ENCODE measurements around the gene ADAMTS2. TPM values are rescaled to one million over a fixed set of nuclear protein-coding genes. Genes with fewer than 3 reads are reported as not detected.
A peak's percentile ranks its signal among the peaks of the same experiment; 100 is the strongest.

Gene ADAMTS2
- total RNA-seq, 1 donor from 2014 or later = 23.5 TPM

DNA sequence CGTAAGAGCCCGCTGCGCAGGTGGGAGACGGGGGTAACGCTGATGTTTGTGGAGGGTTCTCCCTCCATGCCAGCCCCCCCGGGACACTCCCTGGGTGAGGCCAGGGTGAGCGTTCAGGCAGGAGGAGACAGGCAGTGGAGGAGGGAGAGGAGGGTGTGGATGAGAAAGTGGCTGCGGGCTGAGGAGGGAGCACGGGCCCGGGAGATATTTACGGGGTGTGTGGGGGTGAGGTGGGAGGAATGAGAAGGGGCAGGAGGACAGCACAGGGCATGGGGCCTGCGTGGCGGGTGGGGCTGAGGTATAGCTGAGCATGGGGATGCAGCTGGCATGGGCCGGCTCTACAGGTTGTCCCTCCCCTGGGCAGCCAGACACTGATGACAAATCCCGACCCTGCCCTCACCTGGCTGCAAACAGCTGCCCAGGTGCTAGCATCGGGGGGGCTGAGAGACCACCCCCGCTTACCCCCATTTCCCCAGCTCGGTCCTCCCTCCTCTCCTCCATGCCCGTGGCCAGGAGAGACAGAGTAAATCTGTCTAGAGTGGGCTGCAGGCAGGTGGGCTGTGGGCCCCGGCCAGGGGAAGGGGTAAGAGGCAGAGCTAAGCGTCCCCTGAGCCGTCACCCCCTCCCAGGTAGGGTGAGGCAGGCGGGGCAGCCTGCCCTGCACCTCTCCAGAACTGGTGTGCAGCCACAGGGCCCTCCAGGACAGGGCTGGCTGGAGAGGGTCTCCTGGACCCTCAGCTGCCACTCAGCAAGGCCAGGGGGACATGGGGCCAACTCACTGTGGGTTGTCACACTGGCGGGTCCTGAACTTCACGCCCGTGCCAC is 205.9 kb downstream of the ADAMTS2 start:
- H3K27me3 Mint-ChIP-seq (ENCODE audit: unreplicated experiment) = peaks cover 4% of the 10 kb centered on the region
- TF ChIP-seq, protein P1, sequence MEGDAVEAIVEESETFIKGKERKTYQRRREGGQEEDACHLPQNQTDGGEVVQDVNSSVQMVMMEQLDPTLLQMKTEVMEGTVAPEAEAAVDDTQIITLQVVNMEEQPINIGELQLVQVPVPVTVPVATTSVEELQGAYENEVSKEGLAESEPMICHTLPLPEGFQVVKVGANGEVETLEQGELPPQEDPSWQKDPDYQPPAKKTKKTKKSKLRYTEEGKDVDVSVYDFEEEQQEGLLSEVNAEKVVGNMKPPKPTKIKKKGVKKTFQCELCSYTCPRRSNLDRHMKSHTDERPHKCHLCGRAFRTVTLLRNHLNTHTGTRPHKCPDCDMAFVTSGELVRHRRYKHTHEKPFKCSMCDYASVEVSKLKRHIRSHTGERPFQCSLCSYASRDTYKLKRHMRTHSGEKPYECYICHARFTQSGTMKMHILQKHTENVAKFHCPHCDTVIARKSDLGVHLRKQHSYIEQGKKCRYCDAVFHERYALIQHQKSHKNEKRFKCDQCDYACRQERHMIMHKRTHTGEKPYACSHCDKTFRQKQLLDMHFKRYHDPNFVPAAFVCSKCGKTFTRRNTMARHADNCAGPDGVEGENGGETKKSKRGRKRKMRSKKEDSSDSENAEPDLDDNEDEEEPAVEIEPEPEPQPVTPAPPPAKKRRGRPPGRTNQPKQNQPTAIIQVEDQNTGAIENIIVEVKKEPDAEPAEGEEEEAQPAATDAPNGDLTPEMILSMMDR (IDR thresholded peaks at IDR 0.05; ENCODE audit: partially characterized antibody, unreplicated experiment) = no peak
- no peak overlapping the region for H3K4me3 Mint-ChIP-seq (ENCODE audit: unreplicated experiment)
- no peak overlapping the region for H3K27ac Mint-ChIP-seq (ENCODE audit: unreplicated experiment)
- H3K4me1 Mint-ChIP-seq (ENCODE audit: low read depth, unreplicated experiment) = peaks cover 19% of the 10 kb centered on the region
- H3K9me3 Mint-ChIP-seq (ENCODE audit: unreplicated experiment) = peaks cover 4% of the 10 kb centered on the region
- no peak for DNase-seq
- no peaks in the 10 kb centered on the region for H3K36me3 Mint-ChIP-seq (ENCODE audit: unreplicated experiment)

DNA sequence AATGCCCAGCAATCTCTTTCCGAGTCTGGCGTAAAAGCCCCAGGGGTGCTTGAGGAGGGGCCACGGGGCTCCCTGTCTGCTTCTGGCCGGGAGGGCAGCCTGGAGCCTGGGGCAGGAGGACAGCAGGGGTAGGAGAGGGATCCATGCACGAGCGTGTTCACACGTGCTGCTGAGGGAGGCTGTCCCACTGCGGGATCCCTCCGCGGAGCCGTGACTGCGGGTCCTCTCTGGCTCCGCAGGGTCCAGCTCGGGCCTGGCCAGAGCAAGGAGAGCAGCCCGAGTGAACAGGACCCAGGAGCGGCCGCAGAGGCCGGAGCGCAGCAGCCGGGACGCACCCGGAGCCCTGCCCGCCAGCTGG is 206.7 kb downstream of the ADAMTS2 start:
- Mint-ChIP-seq H3K9me3 (ENCODE audit: unreplicated experiment) (peaks cover 6% of the 10 kb centered on the region), H3K4me3 (ENCODE audit: unreplicated experiment) (no peak overlapping the region), H3K27me3 (ENCODE audit: unreplicated experiment) (peaks cover 4% of the 10 kb centered on the region), H3K27ac (ENCODE audit: unreplicated experiment) (no peak overlapping the region), H3K4me1 (ENCODE audit: low read depth, unreplicated experiment) (peaks cover 19% of the 10 kb centered on the region), H3K36me3 (ENCODE audit: unreplicated experiment) (no peaks in the 10 kb centered on the region)
- TF ChIP-seq, protein P1 (IDR thresholded peaks at IDR 0.05; ENCODE audit: partially characterized antibody, unreplicated experiment) = no peak
- DNase-seq = peak; percentile 28

DNA sequence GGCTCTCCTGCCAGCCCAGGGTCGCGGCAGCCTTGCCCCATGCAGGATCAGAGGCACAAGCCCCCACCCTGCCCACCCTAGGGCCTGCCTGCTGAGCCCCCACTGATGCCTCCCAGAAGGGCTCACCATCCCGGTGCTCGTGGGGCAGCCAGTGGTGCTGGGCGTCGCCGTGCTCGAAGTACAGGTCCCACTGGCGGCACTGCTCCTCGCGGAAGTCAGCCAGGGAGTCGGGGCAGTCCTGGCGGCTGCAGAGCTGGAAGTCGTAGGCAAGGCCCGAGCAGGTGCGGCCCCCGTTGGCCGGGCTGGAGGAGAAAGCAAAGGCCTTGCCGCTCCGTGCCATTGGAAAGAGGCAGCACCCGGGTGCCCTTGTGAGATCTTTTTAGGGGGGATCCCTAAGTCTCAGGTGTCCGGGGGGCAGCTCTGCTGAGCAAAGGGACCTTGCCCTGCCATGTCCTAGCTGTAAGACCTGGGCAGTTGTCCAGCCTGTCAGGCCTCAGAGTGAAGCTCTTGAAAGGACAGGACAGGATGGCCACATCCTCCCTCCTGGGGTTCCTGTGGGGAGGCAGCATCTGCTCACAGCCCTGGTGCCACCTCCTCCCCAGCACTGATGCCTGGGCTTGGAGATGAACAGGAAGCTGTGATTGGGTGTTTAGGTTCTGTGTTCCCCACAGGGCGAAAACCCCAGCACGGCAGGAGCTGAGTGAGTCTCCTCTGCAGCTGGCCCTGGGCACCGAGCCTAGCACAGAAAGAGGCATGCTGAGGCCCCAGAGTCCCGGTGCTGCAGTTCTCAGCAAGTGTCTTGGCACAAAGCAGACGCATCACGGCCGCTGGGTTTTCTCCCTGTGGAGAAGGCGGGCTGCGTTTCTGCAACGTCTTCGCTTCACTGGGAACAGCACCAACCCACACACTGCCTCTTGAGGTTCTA is 207.4 kb downstream of the ADAMTS2 start:
- H3K27me3 Mint-ChIP-seq (ENCODE audit: unreplicated experiment) = peaks cover 5% of the 10 kb centered on the region
- H3K36me3 Mint-ChIP-seq (ENCODE audit: unreplicated experiment) = peaks cover under 1% of the 10 kb centered on the region
- DNase-seq = no peak
- no peak overlapping the region for H3K4me3 Mint-ChIP-seq (ENCODE audit: unreplicated experiment)
- peaks cover 19% of the 10 kb centered on the region for H3K4me1 Mint-ChIP-seq (ENCODE audit: low read depth, unreplicated experiment)
- no peak overlapping the region for H3K27ac Mint-ChIP-seq (ENCODE audit: unreplicated experiment)
- TF ChIP-seq, protein P1 (IDR thresholded peaks at IDR 0.05; ENCODE audit: partially characterized antibody, unreplicated experiment) = no peak
- H3K9me3 Mint-ChIP-seq (ENCODE audit: unreplicated experiment) = peaks cover 6% of the 10 kb centered on the region

DNA sequence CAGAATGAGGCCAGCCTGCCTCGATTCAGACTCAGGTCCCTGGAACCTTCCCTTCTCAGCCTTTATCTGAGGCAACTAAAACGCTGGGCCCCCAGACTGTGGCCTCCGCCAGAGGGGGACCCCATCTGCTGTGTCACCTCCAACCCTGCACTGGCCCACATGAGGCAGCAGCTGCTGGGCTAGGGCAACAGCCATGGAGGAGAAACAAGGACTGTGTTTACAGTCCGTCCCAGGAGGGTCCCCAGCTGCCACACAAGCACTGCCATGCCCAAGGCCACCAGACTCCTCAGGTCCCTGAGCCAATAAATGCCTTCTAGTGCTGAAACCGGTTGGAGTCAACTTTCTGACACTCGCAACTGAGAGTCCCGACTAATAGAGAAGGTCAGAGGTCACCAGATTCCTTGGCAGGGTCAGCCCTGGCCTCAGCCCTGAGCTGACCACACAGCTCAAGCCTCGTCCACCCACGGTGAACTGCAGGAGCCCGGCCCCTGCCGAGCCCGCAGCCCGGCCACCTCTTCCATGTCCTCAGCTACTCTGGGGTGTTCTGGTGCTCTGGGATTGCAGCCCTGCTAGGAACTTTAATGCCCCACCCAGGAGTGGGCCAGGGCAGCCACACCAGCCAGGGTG is 208.1 kb downstream of the ADAMTS2 start:
- Mint-ChIP-seq H3K27ac (ENCODE audit: unreplicated experiment) (no peak overlapping the region), H3K4me1 (ENCODE audit: low read depth, unreplicated experiment) (peaks cover 13% of the 10 kb centered on the region), H3K9me3 (ENCODE audit: unreplicated experiment) (peaks cover 6% of the 10 kb centered on the region), H3K27me3 (ENCODE audit: unreplicated experiment) (peaks cover 7% of the 10 kb centered on the region), H3K4me3 (ENCODE audit: unreplicated experiment) (no peak overlapping the region), H3K36me3 (ENCODE audit: unreplicated experiment) (peaks cover 4% of the 10 kb centered on the region)
- TF ChIP-seq, protein P1 (IDR thresholded peaks at IDR 0.05; ENCODE audit: partially characterized antibody, unreplicated experiment) = no peak
- peak; percentile 54 for DNase-seq

All from glutamatergic neuron (in vitro differentiated cells).